Astrocyte (in vitro differentiated cells and primary cell): ENCODE data around the gene SIRPD. TPM values are rescaled to one million over a fixed set of nuclear protein-coding genes. Genes with fewer than 3 reads are reported as not detected.

Experiments
- DNase-seq: peaks from one replicate; pipeline ENCODE4 v3.0.0-alpha.2; 2010; ENCODE audit warnings: low read depth
- FAIRE-seq: peaks from 2 replicates; lab custom pipeline; 2011; peaks lifted over from hg19 to GRCh38; lab: Jason Lieb, UNC
- H2AFZ ChIP-seq: 2 replicates; pipeline ENCODE4 v1.6.0; 2012; ENCODE audit warnings: low read depth, low read length, inconsistent platforms
- H3K27ac ChIP-seq: 2 replicates; pipeline ENCODE4 v1.5.1; 2011; ENCODE audit warnings: low read depth, low read length, inconsistent platforms
- H3K27me3 ChIP-seq: 2 replicates; pipeline ENCODE4 v1.6.0; 2011; ENCODE audit warnings: low read length, inconsistent platforms; ENCODE audit not compliant: insufficient read depth
- H3K36me3 ChIP-seq: 2 replicates; pipeline ENCODE4 v1.5.1; 2011; ENCODE audit warnings: low read length, inconsistent platforms; ENCODE audit not compliant: insufficient read depth
- H3K4me1 ChIP-seq: 2 replicates; pipeline ENCODE4 v1.5.1; 2011; ENCODE audit warnings: low read length, inconsistent platforms; ENCODE audit not compliant: insufficient read depth
- H3K4me2 ChIP-seq: 2 replicates; pipeline ENCODE4 v1.6.0; 2012; ENCODE audit warnings: low read length, inconsistent platforms
- H3K4me3 ChIP-seq: 2 replicates; pipeline ENCODE4 v1.5.1; 2011; ENCODE audit warnings: low read depth, mild to moderate bottlenecking, low read length, inconsistent platforms; ENCODE audit not compliant: insufficient read depth
- H3K79me2 ChIP-seq: 2 replicates; pipeline ENCODE4 v1.6.0; 2012; ENCODE audit warnings: mild to moderate bottlenecking, low read length, inconsistent platforms; ENCODE audit not compliant: insufficient read depth
- H3K9ac ChIP-seq: 2 replicates; pipeline ENCODE4 v1.6.0; 2012; ENCODE audit warnings: mild to moderate bottlenecking, low read length, inconsistent platforms
- H3K9me3 ChIP-seq: 2 replicates; pipeline ENCODE4 v1.5.1; 2012; ENCODE audit warnings: low read depth, mild to moderate bottlenecking, low read length, inconsistent platforms; ENCODE audit not compliant: insufficient read depth
- H4K20me1 ChIP-seq: 2 replicates; pipeline ENCODE4 v1.6.0; 2012; ENCODE audit warnings: low read length, inconsistent platforms; ENCODE audit not compliant: insufficient read depth
- H3K27ac Mint-ChIP-seq: one replicate; pipeline ENCODE4 v1.8.0; 2021; ENCODE audit warnings: mild to moderate bottlenecking, mixed read lengths; ENCODE audit not compliant: unreplicated experiment
- H3K27me3 Mint-ChIP-seq: one replicate; pipeline ENCODE4 v1.8.0; 2021; ENCODE audit warnings: low read depth, mixed read lengths; ENCODE audit not compliant: unreplicated experiment
- H3K36me3 Mint-ChIP-seq: one replicate; pipeline ENCODE4 v1.8.0; 2021; ENCODE audit warnings: low read depth, mixed read lengths; ENCODE audit not compliant: unreplicated experiment
- H3K4me1 Mint-ChIP-seq: one replicate; pipeline ENCODE4 v1.8.0; 2021; ENCODE audit warnings: low read depth, mixed read lengths; ENCODE audit not compliant: unreplicated experiment
- H3K4me3 Mint-ChIP-seq: one replicate; pipeline ENCODE4 v1.8.0; 2021; ENCODE audit warnings: mild to moderate bottlenecking, moderate library complexity, mixed read lengths; ENCODE audit not compliant: unreplicated experiment
- H3K9me3 Mint-ChIP-seq: one replicate; pipeline ENCODE4 v1.8.0; 2021; ENCODE audit warnings: mild to moderate bottlenecking, mixed read lengths; ENCODE audit not compliant: unreplicated experiment
- CTCF ChIP-seq: IDR thresholded peaks from 2 replicates; pipeline ENCODE4 v1.5.1; 2011; ENCODE audit warnings: low read depth, mild to moderate bottlenecking, inconsistent platforms, low read length, moderate library complexity; ENCODE audit not compliant: insufficient read depth
- EZH2 ChIP-seq: IDR thresholded peaks from 2 replicates; pipeline ENCODE4 v1.6.1; 2012; ENCODE audit warnings: mild to moderate bottlenecking, low read length, inconsistent platforms; ENCODE audit not compliant: insufficient read depth
- total RNA-seq: library from RNA; stranded (reverse); gene quantifications from 2 replicates; pipeline ENCODE4 v1.2.1, GENCODE V29; 2021

SIRPD gene
- total RNA-seq, 1 donor from 2014 or later = not detected

- no peak for DNase-seq
- H3K4me1 Mint-ChIP-seq = peaks cover 1% of the 10 kb centered on the region
- Histone ChIP-seq H3K9me3 (no peaks in the 10 kb centered on the region), H3K4me2 (no peak overlapping the region), H3K4me1 (no peaks in the 10 kb centered on the region), H3K4me3 (no peak overlapping the region), H3K27me3 (peaks cover 7% of the 10 kb centered on the region), H4K20me1 (no peaks in the 10 kb centered on the region), H3K27ac (no peak overlapping the region), H3K79me2 (no peaks in the 10 kb centered on the region), H3K36me3 (no peaks in the 10 kb centered on the region), H2AFZ (no peak overlapping the region), H3K9ac (no peak overlapping the region)
- no peak overlapping the region for H3K27ac Mint-ChIP-seq
- TF ChIP-seq CTCF (no peak), EZH2 (no peak)
- no peak for FAIRE-seq
- no peaks in the 10 kb centered on the region for H3K9me3 Mint-ChIP-seq
- no peak overlapping the region for H3K4me3 Mint-ChIP-seq
- no peaks in the 10 kb centered on the region for H3K36me3 Mint-ChIP-seq
- H3K27me3 Mint-ChIP-seq = peaks cover 2% of the 10 kb centered on the region
Observed at GRCh38 chr20:1486566-1486965, 70.9 kb downstream of the SIRPD start.

DNA sequence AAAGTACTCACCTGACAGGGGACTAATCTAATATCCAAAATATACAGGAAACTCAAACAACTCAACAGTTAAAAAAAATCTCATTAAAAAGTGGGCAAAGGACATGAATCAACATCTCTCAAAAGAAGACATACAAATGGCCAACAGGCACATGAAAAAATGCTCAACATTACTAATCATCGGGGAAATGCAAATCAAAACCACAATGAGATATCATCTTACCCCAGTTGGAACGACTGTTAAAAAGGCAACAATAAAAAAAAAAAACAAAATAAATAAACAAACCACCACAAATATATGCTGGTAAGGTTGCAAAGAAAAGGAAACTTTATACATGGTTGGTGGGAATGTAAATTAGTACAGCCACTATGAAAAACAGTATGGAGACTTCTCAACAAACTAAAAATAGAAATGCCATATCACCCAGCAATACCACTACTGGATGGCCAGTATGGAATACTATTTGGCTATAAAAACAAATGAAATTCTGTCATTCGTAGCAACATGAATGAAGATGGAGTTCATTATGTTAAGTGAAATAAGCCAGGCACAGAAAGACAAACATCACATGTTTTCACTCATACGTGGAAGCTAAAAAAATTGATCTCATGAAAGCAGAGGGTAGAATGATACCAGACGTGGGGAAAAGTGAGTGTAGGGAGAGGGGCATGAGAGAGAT is 72.9 kb downstream of the SIRPD start:
- Histone ChIP-seq H3K27me3 (peaks cover 4% of the 10 kb centered on the region), H3K9ac (no peak overlapping the region), H3K36me3 (no peaks in the 10 kb centered on the region), H3K4me1 (no peaks in the 10 kb centered on the region), H3K4me2 (no peak overlapping the region), H4K20me1 (no peaks in the 10 kb centered on the region), H3K79me2 (no peaks in the 10 kb centered on the region), H3K4me3 (no peak overlapping the region), H2AFZ (no peak overlapping the region), H3K27ac (no peak overlapping the region), H3K9me3 (no peaks in the 10 kb centered on the region)
- H3K4me1 Mint-ChIP-seq = peaks cover 1% of the 10 kb centered on the region
- H3K27me3 Mint-ChIP-seq = peaks cover 2% of the 10 kb centered on the region
- DNase-seq (no peak), FAIRE-seq (no peak)
- no peaks in the 10 kb centered on the region for H3K9me3 Mint-ChIP-seq
- TF ChIP-seq CTCF (no peak), EZH2 (no peak)
- H3K36me3 Mint-ChIP-seq = no peaks in the 10 kb centered on the region
- H3K27ac Mint-ChIP-seq = no peak overlapping the region
- no peak overlapping the region for H3K4me3 Mint-ChIP-seq

Other genes starting within 250 kb of the SIRPD start
- gene SDCBP2, start 228.6 kb downstream of the SIRPD start, total RNA-seq = 4.6 and 4.8 TPM in 2 replicates
- gene FKBP1A, start 164.7 kb downstream of the SIRPD start, total RNA-seq = 360 and 379 TPM in 2 replicates
- gene NSFL1C, start 90.9 kb downstream of the SIRPD start, total RNA-seq = 78.3 and 96.0 TPM in 2 replicates
- gene SIRPB2, start 66.3 kb downstream of the SIRPD start, total RNA-seq = not detected in 2 replicates
- gene SIRPB1, start 62.3 kb upstream of the SIRPD start, total RNA-seq = not detected in 2 replicates
- not detected in 2 replicates for gene SIRPG, start 100.1 kb upstream of the SIRPD start, total RNA-seq